T-helper 2 cell treated with Interferon-gamma antibody and Interleukin-4, amounts not matched to agents 100 ng/mL and 5 ng/mL, for 36 hours (primary cell): ENCODE measurements around the gene ARL13B. TPM values are rescaled to one million over a fixed set of nuclear protein-coding genes. Genes with fewer than 3 reads are reported as not detected.

Source experiments
- intact Hi-C: fragments of 100-400 bp; cut with micrococcal nuclease; formaldehyde crosslinking; loops from one replicate; pipeline ENCODE4 v1.15.1; 2023
- total RNA-seq: library from RNA; stranded (reverse); gene quantifications from 2 replicates; pipeline ENCODE4 v1.2.3, GENCODE V29; 2022

ARL13B gene
- total RNA-seq, 1 donor from 2014 or later = 11.4 TPM

DNA sequence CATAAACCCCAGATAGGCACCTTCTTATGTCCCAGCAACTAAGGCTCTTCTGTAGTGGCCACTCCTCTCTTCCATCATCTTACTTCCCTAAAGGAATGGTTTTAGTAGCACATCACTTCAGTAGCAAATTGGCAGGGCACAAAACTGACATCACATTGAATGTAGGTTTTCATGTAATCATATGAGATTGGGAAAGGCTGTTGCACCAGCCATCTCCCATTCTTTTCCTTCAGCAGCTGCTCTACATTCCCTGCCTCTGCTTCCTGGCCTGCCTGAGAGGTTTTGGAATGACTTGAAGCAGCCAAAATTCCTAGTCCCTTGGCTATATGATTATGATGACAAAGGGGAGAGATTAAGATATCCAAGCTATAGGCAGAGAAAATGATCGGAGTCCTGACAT is 119.4 kb downstream of the ARL13B start:
- intact Hi-C loops = no loop called here

DNA sequence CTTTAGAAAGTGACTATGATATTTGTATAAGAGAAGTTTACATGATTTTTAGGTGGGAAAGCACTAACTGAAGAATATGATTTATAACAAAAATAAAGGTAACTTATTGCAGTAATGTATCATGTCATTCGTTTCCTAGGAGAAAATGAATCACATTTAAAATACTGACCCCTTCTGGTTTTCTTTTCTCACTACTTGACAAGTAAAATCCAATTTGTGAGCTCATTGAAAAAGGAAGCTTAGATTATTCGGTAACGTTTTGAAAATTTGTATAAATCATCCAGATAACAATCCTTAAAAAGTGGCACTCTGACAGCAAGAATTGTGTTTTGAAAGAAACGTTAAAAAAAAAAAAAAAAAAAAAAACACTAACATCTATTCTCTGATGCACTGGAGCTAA is 121.9 kb downstream of the ARL13B start:
- intact Hi-C loops = loop anchor here (1.0 kb wide), 1 partner anchor 98 kb away; no protein-coding TSS in a partner anchor

Other genes with a start within 250 kb of the ARL13B start
- 0.77 and 0.80 TPM in 2 replicates for gene PROS1, start 6.3 kb upstream of the ARL13B start, total RNA-seq
- gene STX19, start 48.4 kb downstream of the ARL13B start, total RNA-seq = not detected in 2 replicates
- 8.9 and 10.7 TPM in 2 replicates for gene DHFR2, start 82.8 kb downstream of the ARL13B start, total RNA-seq
- 18.6 and 20.5 TPM in 2 replicates for gene NSUN3, start 82.9 kb downstream of the ARL13B start, total RNA-seq